Loucy (cell line): ENCODE data around the gene FOXA1.

Experiments
- H2AFZ ChIP-seq: fragments of 200-600 bp; sonication (generic); 2 replicates; pipeline ENCODE4 v1.6.0; 2016; ENCODE audit warnings: antibody characterized with exemption, mild to moderate bottlenecking, low read length, moderate library complexity
- H3F3A ChIP-seq: fragments of 200-600 bp; 2 replicates; pipeline ENCODE4 v1.6.0; 2016; ENCODE audit warnings: antibody characterized with exemption, low read depth, mild to moderate bottlenecking
- H3K27me3 ChIP-seq: fragments of 200-600 bp; sonication (generic); 2 replicates; pipeline ENCODE4 v1.6.1; 2014; ENCODE audit warnings: low read length, mild to moderate bottlenecking; ENCODE audit not compliant: insufficient read depth, poor library complexity, severe bottlenecking
- H3K36me3 ChIP-seq: fragments of 200-600 bp; sonication (generic); 2 replicates; pipeline ENCODE4 v1.6.1; 2016; ENCODE audit warnings: low read length; ENCODE audit not compliant: insufficient read depth
- H3K4me1 ChIP-seq: fragments of 200-600 bp; sonication (generic); 2 replicates; pipeline ENCODE4 v1.5.1; 2014; ENCODE audit warnings: low read length, mild to moderate bottlenecking; ENCODE audit not compliant: insufficient read depth, poor library complexity, severe bottlenecking
- H3K4me2 ChIP-seq: fragments of 200-600 bp; sonication (generic); 2 replicates; pipeline ENCODE4 v1.6.0; 2014; ENCODE audit warnings: antibody characterized with exemption, low read length, low read depth, mild to moderate bottlenecking; ENCODE audit not compliant: poor library complexity, severe bottlenecking
- H3K4me3 ChIP-seq: fragments of 200-600 bp; sonication (generic); 2 replicates; pipeline ENCODE4 v1.5.1; 2014; ENCODE audit warnings: low read length, mild to moderate bottlenecking, mixed read lengths; ENCODE audit not compliant: poor library complexity, severe bottlenecking
- H3K79me2 ChIP-seq: fragments of 200-600 bp; sonication (generic); 2 replicates; pipeline ENCODE4 v1.6.1; 2014; ENCODE audit warnings: low read length; ENCODE audit not compliant: insufficient read depth
- H3K9ac ChIP-seq: fragments of 200-600 bp; sonication (generic); 2 replicates; pipeline ENCODE4 v1.6.0; 2014; ENCODE audit warnings: mild to moderate bottlenecking, low read depth, low read length, moderate library complexity; ENCODE audit not compliant: poor library complexity, severe bottlenecking
- H3K9me2 ChIP-seq: fragments of 200-600 bp; sonication (generic); replicated peaks from 2 replicates; pipeline ENCODE4 v1.6.1; 2016; ENCODE audit warnings: low read depth, low read length, mixed read lengths
- H3K9me3 ChIP-seq: fragments of 200-600 bp; sonication (generic); 2 replicates; pipeline ENCODE4 v1.6.1; 2014; ENCODE audit warnings: mild to moderate bottlenecking, antibody characterized with exemption, low read length, low read depth; ENCODE audit not compliant: insufficient read depth
- H4K20me1 ChIP-seq: fragments of 200-600 bp; sonication (generic); 2 replicates; pipeline ENCODE4 v1.6.0; 2014; ENCODE audit warnings: antibody characterized with exemption, low read length, mild to moderate bottlenecking; ENCODE audit not compliant: insufficient read depth, poor library complexity, severe bottlenecking
- CTCF ChIP-seq: fragments of 200-600 bp; sonication (generic); conservative IDR thresholded peaks from 2 replicates; pipeline ENCODE4 v1.5.1; 2014; ENCODE audit warnings: mild to moderate bottlenecking, antibody characterized with exemption, low read length
- EZH2phosphoT487 ChIP-seq: fragments of 200-600 bp; IDR thresholded peaks from 2 replicates; pipeline ENCODE4 v1.6.1; 2018; ENCODE audit warnings: antibody characterized with exemption, mild to moderate bottlenecking, moderate library complexity, borderline replicate concordance

Gene FOXA1

GRCh38 chr14:37553935-37554550 is 41.0 kb downstream of the FOXA1 start:
- TF ChIP-seq CTCF (no peak), EZH2phosphoT487 (no peak)
- H3F3A ChIP-seq: no peaks in the 10 kb centered on the region
- H4K20me1 ChIP-seq: no peaks in the 10 kb centered on the region
- no peaks in the 10 kb centered on the region for H3K27me3 ChIP-seq
- H3K4me3 ChIP-seq: no peak overlapping the region
- H3K9me3 ChIP-seq: no peaks in the 10 kb centered on the region
- no peaks in the 10 kb centered on the region for H3K4me1 ChIP-seq
- H3K79me2 ChIP-seq: no peaks in the 10 kb centered on the region
- no peak overlapping the region for H3K9ac ChIP-seq
- no peaks in the 10 kb centered on the region for H3K36me3 ChIP-seq
- no peak overlapping the region for H3K4me2 ChIP-seq
- no peak overlapping the region for H2AFZ ChIP-seq
- no peaks in the 10 kb centered on the region for H3K9me2 ChIP-seq

- H2AFZ ChIP-seq: no peak overlapping the region
- H3K4me3 ChIP-seq: no peak overlapping the region
Measured at GRCh38 chr14:37551119-37551518, 43.9 kb downstream of the FOXA1 start.

GRCh38 chr14:37550511-37550910 is 44.5 kb downstream of the FOXA1 start:
- no peaks in the 10 kb centered on the region for H3K4me1 ChIP-seq
- no peaks in the 10 kb centered on the region for H3F3A ChIP-seq
- H3K4me3 ChIP-seq: no peak overlapping the region
- TF ChIP-seq CTCF (no peak), EZH2phosphoT487 (no peak)
- no peaks in the 10 kb centered on the region for H3K79me2 ChIP-seq
- no peaks in the 10 kb centered on the region for H3K36me3 ChIP-seq
- no peak overlapping the region for H3K4me2 ChIP-seq
- H3K9me2 ChIP-seq: no peaks in the 10 kb centered on the region
- no peak overlapping the region for H2AFZ ChIP-seq
- H3K9me3 ChIP-seq: no peaks in the 10 kb centered on the region
- H3K27me3 ChIP-seq: no peaks in the 10 kb centered on the region
- H3K9ac ChIP-seq: no peak overlapping the region
- no peaks in the 10 kb centered on the region for H4K20me1 ChIP-seq

More at GRCh38 chr14:37551119-37551518, 43.9 kb downstream of the FOXA1 start:
- Histone ChIP-seq H3K27me3 (no peaks in the 10 kb centered on the region), H3K9me3 (no peaks in the 10 kb centered on the region), H3K4me1 (no peaks in the 10 kb centered on the region), H3K4me2 (no peak overlapping the region), H3F3A (no peaks in the 10 kb centered on the region), H4K20me1 (no peaks in the 10 kb centered on the region), H3K9me2 (no peaks in the 10 kb centered on the region), H3K79me2 (no peaks in the 10 kb centered on the region), H3K9ac (no peak overlapping the region), H3K36me3 (no peaks in the 10 kb centered on the region)
- TF ChIP-seq CTCF (no peak), EZH2phosphoT487 (no peak)
